A549 (cell line): ENCODE data around the gene HYOU1.

ENCODE experiments used
- E2F6 ChIP-seq: IDR thresholded peaks from 2 replicates; pipeline ENCODE4 v1.6.1; 2012; ENCODE audit warnings: low read depth, borderline replicate concordance
- MAZ ChIP-seq: fragments of 150-350 bp; IDR thresholded peaks from 2 replicates; pipeline ENCODE4 v1.6.1; 2014; ENCODE audit warnings: antibody characterized with exemption, low read depth, low read length, borderline replicate concordance

- TF ChIP-seq MAZ (no peak), E2F6 (no peak)
These were observed 37.2 kb upstream of the HYOU1 start for GRCh38 chr11:119093942-119094815.
